Measurements from ENCODE around the gene ABCA10. TPM values are rescaled to one million over a fixed set of nuclear protein-coding genes. Genes with fewer than 3 reads are reported as not detected.

ABCA10 gene
- polyA plus RNA-seq, 4 donors = 1.3 to 2.9 (median 1.8) TPM

DNA sequence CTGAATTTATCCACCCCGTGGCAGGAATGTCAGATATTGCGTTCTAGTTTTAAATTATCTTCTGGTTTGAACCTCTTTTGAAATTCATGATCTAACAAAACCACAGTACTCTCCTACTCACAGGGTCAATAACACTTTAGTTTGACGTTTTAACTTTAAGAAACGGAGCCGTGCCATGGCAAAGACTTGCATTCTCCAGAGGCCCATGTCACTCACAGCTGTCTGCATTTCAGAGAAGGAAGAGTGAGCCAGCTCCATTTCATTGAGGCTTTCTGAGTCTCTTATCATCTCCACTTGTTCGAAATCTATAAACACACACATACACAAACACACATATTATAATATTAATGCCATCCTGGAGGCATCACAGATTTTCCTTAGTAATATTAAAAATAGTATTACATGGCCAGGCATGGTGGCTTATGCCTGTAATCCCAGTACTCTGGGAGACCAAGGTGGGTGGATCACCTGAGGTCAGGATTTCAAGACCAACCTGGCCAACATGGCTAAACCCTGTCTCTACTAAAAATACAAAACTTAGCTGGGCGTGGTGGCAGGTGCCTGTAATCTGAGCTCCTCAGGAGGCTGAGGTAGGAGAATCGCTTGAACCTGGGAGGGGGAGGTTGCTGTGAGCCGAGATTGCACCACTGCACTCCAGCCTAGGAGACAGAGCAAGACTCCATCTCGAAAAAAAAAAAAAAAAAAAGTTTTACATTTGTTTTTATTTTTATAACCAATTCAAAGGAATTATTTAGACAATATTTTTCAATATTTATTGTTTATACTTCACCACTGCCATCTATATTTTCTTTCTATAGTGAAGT lies 122.5 kb downstream of the ABCA10 start:
- no peak for DNase-seq (ENCODE audit: low read depth in 4 of 4, low spot score in 2 of 4)

GRCh38 chr17:69103557-69104233 lies 124.9 kb downstream of the ABCA10 start:
- DNase-seq (ENCODE audit: low read depth in 4 of 4, low spot score in 2 of 4) = no peak

- DNase-seq (ENCODE audit: low read depth in 4 of 4, low spot score in 2 of 4) = no peak
Observed at GRCh38 chr17:69098625-69099024, 130.0 kb downstream of the ABCA10 start.

Other genes starting within 250 kb of the ABCA10 start
- gene ABCA9, start 167.9 kb downstream of the ABCA10 start, polyA plus RNA-seq (ENCODE audit: insufficient read length in 4 of 4) = 1 to 10 TPM; 1.6 to 5.7 (median 2.7) TPM
- gene ABCA6, start 86.9 kb downstream of the ABCA10 start, polyA plus RNA-seq (ENCODE audit: insufficient read length in 4 of 4) = 1 to 10 TPM; 1.8 to 5.4 (median 3.8) TPM
- gene ABCA5, start 98.3 kb upstream of the ABCA10 start, polyA plus RNA-seq (ENCODE audit: insufficient read length in 4 of 4) = 10 to 100 TPM; 23.3 to 43.4 (median 30.4) TPM
- gene MAP2K6, start 185.9 kb upstream of the ABCA10 start, polyA plus RNA-seq (ENCODE audit: insufficient read length in 4 of 4) = 10 to 100 TPM; 19.7 to 22.7 (median 22.0) TPM